Cardiac septum (tissue), 1 donor: Measurements from ENCODE around the gene IL26. TPM values are rescaled to one million over a fixed set of nuclear protein-coding genes. Genes with fewer than 3 reads are reported as not detected.

Source experiments
- DNase-seq: peaks from one replicate; pipeline ENCODE4 v3.0.0-alpha.2; 2020; ENCODE audit warnings: low spot score
- intact Hi-C: fragments of 100-400 bp; cut with DNase I; formaldehyde crosslinking; loops from one replicate; pipeline ENCODE4 v1.14.0; 2022
- total RNA-seq: library from RNA; stranded (reverse); fragmentation: NEBNext Ultra II Directional; extraction: Animal tissue kit (Norgen Biotek cat#: 25700); gene quantifications from one replicate; pipeline ENCODE4 v1.2.1, GENCODE V29; 2021
- donor health status: DM: no; HTN: no; CAD: no.

The IL26 gene
- total RNA-seq, 1 donor from 2014 or later: not detected

- intact Hi-C loops: no loop called here
- DNase-seq: no peak
These were observed 56.3 kb downstream of the IL26 start for GRCh38 chr12:68169213-68169889.

GRCh38 chr12:68166317-68166831, 59.2 kb downstream of the IL26 start:
- no peak for DNase-seq
- intact Hi-C loops: no loop called here

GRCh38 chr12:68163560-68164081, 62.0 kb downstream of the IL26 start:
- no peak for DNase-seq
- intact Hi-C loops: no loop called here

- no peak for DNase-seq
- intact Hi-C loops: no loop called here
These were observed 63.2 kb downstream of the IL26 start for GRCh38 chr12:68162374-68162773.

- DNase-seq: no peak
- intact Hi-C loops: no loop called here
These were observed 65.8 kb downstream of the IL26 start, which contains the start of gene IFNG for GRCh38 chr12:68159681-68160304. Gene IFNG (minus strand): TSS chr12:68159740. CDS start chr12:68159615, 125 bp downstream.

GRCh38 chr12:68158432-68158831, 67.2 kb downstream of the IL26 start:
- intact Hi-C loops: no loop called here
- no peak for DNase-seq

- no peak for DNase-seq
- intact Hi-C loops: no loop called here
These were observed 68.2 kb downstream of the IL26 start for GRCh38 chr12:68157380-68157779.

GRCh38 chr12:68156636-68157035, 69.0 kb downstream of the IL26 start:
- intact Hi-C loops: no loop called here
- no peak for DNase-seq

GRCh38 chr12:68154779-68155178, 70.8 kb downstream of the IL26 start:
- intact Hi-C loops: no loop called here
- DNase-seq: no peak

Other genes with a start within 250 kb of the IL26 start
- 0.19 TPM for gene IFNG-AS1, start 236.4 kb downstream of the IL26 start, total RNA-seq
- not detected for gene IFNG, start 66.1 kb downstream of the IL26 start, total RNA-seq
- not detected for gene IL22, start 27.8 kb upstream of the IL26 start, total RNA-seq
- gene MDM1, start 106.6 kb upstream of the IL26 start, total RNA-seq: 5.0 TPM